GM08714 (cell line): ENCODE results near the gene DCAF11.

Experiments
- H3K4me3 ChIP-seq: fragments of 200-500 bp; sonication (Bioruptor generic); 2 replicates; pipeline ENCODE4 v1.5.1; 2014; ENCODE audit warnings: mild to moderate bottlenecking, low read length, inconsistent platforms
- ZNF274 ChIP-seq: IDR thresholded peaks from 2 replicates; pipeline ENCODE4 v1.6.1; 2012; ENCODE audit warnings: mild to moderate bottlenecking, low read depth, low read length

DCAF11 gene

DNA sequence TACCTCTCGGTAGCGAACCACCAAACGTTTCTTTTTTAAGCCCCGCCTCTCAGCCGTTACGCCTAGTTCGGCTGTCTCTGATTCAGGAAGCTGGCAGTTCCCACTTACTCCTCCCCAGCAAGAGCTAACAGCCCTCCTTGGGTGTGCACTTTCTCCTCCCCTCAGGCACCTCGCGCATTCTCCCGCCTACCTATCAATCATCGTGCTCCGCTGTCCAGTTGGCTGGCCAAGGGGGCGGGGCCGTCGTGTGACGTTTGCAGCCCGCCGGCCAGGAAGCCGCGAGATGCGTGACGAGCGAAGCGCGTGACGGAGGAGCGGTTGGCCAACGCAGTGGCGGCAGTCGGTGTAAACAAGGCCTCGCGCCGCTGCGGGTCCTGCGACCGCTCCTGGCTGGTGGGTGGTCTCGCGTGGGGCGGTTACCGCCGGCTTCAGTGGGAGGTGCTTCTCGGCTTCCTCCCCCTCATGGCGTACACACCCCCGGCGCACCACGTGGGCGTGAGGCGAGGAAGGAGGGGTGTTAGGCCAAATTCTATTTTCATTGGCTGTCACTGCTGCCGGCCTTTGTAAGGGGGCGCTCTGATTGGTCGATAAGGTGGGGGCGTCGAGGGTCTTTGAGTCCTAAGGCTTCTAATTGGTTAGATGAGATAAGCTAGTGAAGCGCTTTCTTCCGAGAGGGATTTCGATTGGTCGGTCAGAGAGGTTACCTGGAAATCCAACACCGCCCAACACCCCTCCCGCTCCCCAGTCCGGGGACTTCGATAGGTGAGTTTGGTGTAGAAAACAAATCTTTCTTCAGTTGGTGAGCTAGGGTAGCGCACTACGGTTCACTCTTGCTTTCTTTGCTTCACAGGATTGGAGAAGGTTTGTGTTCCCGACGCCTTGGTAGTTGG, at the start of gene DCAF11, which contains the start of gene NRL:
Gene DCAF11 (plus strand): TSS at position 246 of the 890 bp plus-strand sequence. CDS start 818 bp downstream, outside the sequence.
Gene NRL (minus strand): TSS at position 418 of the 890 bp plus-strand sequence. CDS start 32,101 bp downstream, outside the sequence.
- H3K4me3 ChIP-seq, result peak within 1 kb of the TSS; percentile 83
- no peak for TF ChIP-seq ZNF274

DNA sequence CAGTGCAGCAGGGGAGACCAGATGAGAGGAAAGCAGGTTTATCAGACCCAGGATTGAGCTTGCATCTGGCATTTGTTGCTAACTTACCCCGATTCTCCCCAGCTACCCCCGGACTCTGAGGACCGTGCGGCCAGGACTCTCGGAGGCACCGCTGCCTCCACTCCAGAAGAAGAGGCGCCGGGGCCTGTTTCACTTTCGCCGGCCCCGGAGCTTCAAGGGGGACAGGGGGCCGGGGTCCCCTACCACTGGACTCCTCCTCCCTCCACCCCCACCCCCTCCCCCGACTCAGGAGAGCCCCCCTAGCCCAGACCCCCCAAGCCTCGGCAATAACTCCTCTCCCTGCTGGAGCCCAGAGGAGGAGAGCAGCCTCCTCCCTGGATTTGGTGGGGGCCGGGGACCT, 49.7 kb upstream of the DCAF11 start:
- no peak overlapping the region for H3K4me3 ChIP-seq
- TF ChIP-seq ZNF274, result no peak

DNA sequence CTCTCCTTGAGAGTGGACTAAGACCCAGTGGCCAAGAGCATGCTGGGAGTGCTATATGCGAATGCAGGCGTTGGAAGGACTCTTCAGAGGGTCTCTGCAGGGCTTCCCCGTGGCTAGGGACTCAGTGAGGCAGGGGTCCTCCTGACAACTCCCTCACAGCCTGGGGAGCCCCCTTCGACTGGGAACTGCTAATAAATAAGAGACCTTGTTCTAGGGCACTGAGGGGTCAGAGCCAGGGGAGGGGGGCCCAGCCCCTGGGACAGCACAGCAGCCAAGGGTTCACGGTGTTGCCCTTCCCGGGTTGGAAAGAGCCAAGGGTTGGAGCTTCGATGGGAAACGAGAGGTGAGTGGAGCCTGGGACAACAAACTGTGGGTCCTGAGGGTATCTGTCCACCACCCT, 49.2 kb upstream of the DCAF11 start:
- H3K4me3 ChIP-seq, result no peak overlapping the region
- TF ChIP-seq ZNF274, result no peak

DNA sequence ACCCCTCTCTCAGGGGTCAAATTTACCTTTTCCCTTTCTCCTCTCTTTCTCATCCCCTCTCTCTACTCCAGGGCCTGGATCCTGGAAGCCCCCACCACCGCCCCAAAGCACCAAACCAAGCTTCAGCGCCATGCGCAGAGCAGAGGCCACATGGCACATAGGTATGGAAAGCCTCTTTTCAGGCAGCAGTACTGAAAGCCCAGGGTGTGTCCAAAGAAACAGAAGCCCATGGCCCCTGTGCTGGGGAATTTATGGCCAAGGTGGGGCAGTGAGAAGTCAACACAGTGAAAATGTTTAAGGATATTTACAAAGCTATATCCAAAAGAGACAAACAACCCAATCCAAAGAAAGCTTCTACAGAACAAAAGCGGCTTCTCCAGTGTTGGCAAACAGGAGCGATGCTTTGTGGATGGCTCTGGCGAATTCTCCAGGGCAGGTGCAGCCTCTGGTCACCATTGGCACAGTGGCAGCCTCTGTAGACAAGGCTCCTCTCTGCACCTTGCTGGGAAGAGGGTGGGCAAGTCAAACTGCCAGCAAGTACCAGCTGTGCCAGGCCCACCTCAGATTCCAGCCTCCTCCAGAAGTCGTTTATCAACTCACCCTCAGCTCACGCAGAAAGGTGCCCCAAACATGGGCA, 48.0 kb upstream of the DCAF11 start:
- no peak for TF ChIP-seq ZNF274

DNA sequence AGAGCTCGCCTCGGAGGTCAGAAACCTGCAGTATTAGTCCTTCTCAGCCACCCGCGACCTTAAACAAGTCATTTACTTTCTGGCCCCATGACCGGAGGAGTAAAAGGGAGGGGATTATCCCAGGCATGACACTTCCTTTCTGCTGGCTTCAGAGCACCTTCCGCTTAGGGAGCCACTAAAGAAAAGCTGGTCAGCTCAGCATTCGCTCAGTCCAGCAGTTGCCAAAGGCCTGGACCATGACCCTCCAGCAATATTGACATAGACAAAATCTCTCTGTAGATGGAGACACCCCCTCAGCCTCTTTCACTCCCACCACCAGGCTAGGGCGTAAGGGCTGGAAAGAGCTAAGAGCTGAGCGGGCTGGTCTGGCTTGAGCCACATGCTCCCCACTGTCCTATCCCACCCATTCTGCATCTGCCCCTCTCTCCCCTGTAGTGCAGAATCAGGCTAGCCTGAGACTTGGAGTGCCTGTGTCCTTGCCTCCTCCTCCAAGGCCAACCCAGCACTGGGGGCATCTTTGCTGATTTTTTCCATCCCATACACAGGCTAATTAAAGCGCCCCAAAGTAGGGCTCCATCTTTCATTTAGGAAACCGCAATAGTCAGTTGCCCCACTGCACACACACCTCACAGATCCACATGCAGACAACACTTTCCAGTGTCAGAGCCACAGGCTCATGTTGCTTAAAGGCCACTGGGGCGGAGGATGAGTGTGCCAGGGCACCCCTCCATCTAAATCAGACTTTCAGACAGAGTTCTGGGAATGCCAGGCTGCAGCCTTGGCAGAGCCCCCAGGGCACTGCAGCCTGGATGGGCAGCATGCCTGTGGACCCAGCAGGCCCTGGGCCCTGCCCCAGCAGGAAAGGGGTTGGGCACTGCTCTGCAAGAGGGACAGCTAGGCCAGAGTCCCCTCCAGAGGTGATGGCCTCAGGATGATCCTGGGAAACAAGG, 47.2 kb upstream of the DCAF11 start:
- H3K4me3 ChIP-seq, result no peak overlapping the region
- TF ChIP-seq ZNF274, result no peak

More for the DNA sequence above, 48.0 kb upstream of the DCAF11 start:
- no peak overlapping the region for H3K4me3 ChIP-seq

DNA sequence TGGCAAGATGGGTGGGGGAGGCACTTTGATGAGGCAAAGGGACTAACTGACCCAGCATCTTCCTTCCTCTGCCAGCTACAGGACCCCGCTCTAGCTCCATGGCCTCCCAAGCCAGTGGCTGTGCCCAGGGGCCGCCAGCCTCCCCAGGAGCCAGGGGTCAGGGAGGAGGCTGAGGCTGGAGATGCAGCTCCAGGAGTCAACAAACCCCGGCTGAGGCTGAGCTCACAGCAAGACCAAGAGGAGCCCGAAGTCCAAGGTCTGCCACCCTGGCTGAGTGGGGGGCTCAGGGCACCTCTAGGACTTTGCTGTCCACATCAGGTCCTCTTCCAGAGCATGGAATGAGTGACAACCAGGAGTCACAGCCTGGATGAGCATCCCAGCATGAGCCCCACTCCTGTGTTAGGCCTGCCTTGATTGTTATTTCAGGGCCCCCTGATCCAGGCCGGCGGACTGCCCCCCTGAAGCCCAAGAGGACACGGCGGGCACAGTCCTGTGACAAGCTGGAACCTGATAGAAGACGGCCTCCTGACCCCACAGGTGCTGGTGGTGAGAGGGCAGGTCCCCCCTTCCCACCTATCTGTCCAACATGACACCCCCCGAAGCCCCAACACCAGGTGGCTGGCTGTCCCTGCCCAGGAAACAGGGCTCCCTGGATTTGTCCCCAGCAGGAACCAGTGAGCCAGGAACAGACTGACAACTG, 45.7 kb upstream of the DCAF11 start:
- no peak overlapping the region for H3K4me3 ChIP-seq

DNA sequence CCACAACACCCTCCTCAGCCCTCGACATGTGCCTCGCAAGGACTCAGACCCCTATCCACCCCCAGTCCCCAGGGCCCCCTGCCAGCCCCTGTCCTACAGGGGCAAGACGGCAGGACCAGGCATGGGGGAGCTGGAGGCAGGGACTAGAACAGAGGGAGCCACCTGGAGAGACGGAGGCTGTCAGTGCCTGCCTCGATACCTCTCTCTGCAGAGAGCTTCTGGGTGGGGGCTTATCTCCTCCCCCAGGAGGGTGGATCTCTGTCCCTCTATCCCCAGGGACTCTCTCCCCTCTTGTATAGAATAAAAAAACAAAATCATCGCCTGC, 45.2 kb upstream of the DCAF11 start:
- H3K4me3 ChIP-seq, result no peak overlapping the region
- no peak for TF ChIP-seq ZNF274

More for the DNA sequence above, 45.7 kb upstream of the DCAF11 start:
- TF ChIP-seq ZNF274, result no peak

DNA sequence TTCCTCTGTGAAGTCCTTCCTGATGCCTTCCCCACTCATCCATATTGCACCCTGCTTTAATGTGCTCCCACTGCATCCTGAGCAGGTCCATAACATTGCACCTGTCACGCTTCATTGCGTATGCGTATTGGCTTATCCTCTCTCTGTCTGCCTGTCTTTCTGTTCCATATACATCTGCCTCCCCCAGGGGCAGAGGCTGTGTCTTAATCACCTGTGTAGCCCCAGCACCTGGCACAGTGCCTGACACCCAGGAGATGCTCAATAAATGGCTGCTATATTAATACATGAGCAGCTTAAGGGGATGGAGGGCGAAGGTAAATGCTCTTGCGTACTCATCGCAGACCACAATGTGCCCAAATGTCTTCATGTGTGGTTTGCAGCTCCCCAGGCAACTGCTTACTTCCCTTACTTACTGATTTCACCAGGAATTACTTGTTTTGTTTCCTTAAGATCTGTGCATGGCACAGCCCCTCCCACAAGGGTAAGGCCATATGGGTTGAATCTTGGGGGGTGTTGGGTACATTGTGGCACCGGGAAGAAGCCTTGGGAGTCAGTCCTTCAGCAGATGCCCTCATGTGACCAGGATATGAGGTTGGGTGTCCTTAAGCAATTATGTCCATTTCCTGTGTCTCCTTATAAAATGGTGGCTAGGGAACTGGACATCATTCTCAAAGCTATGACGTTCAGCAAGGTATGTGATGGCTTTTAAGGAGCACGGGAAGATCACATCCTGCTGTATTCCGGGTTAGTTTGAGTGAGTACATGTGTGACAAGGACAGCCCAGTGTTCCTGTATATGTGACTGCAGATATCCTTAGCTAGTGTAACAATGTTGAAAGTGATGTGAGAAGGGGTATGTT, 44.1 kb upstream of the DCAF11 start:
- TF ChIP-seq ZNF274, result no peak
- no peak overlapping the region for H3K4me3 ChIP-seq

DNA sequence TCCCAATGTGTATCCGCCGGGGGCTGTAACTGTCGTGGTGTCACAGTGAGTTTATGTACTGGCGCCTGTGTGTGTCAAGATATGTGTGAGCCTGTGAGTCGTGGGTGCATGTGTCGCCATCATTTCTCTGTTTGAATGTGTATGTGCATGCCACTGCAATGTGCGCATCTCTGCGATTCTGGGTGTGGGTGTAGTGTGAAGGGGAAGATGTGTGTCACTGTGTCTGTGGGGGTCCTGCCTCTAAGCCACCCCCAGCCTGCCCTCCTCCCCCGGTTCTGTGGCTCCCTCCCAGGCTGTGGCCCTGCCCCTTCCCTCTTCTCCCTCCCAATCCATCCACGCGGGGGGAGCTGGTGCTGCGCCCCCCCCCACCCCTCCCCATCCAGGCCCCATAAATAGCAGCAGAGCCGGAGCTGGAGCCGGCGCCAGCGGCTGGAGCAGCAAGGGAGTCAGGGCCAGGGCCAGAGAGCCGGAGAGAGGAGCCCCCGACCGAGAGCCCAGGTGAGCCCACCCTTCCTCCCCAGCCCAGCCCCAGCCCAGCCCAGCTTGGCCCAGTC, 43.4 kb upstream of the DCAF11 start, which contains the start of gene CPNE6:
Gene CPNE6 (plus strand): TSS at position 419 of the 554 bp plus-strand sequence. CDS start 1,375 bp downstream, outside the sequence.
- H3K4me3 ChIP-seq, result no peak within 1 kb of the TSS
- TF ChIP-seq ZNF274, result no peak

DNA sequence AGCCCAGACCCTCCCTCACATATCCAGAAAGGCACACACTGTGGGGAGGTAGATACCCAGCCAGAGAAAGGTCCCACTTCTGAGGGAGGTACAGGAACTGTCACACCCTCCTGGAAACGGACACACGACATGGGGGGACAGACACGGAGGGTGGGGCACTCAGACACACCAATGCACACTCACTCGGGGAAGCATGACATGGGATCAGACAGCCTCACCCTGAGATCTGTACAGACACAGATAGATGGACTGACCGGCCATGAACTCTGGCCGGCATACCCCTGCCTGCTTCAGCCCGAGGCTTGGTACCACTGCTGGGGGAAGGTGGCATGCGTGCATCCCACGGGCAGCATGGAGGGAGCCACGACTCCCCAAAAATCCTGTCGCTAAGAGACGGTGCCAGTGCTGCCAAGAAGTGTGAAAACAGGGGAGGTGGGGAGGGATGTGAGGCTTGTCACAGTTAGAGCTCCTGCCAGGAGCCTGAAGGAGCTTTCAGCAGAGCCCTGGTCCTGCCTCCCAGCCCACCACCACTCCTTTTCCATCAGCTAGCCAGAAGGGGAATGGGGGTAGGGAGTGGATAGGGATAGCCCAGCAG, 42.6 kb upstream of the DCAF11 start:
- H3K4me3 ChIP-seq, result no peak overlapping the region
- TF ChIP-seq ZNF274, result no peak

DNA sequence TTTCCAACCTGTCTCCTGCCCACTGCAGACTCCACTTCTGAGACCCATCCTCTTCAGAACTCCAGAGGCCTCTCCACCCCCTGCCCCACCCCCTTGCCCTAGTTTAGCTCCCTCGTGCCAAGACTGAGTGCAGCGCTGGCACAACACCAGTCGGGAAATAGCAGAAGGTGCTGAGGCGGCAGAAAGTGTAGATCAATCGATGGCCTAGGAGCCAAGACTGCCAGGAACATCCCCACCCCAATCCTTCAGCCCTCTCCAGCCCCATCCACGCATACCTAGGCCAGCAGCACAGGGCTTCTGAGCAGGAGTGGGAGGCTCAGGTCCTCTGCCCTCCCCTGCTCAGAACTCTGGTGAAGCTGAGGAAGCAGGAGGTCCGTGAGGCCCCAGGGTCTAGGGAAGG, 42.1 kb upstream of the DCAF11 start:
- TF ChIP-seq ZNF274, result no peak
- H3K4me3 ChIP-seq, result no peak overlapping the region

DNA sequence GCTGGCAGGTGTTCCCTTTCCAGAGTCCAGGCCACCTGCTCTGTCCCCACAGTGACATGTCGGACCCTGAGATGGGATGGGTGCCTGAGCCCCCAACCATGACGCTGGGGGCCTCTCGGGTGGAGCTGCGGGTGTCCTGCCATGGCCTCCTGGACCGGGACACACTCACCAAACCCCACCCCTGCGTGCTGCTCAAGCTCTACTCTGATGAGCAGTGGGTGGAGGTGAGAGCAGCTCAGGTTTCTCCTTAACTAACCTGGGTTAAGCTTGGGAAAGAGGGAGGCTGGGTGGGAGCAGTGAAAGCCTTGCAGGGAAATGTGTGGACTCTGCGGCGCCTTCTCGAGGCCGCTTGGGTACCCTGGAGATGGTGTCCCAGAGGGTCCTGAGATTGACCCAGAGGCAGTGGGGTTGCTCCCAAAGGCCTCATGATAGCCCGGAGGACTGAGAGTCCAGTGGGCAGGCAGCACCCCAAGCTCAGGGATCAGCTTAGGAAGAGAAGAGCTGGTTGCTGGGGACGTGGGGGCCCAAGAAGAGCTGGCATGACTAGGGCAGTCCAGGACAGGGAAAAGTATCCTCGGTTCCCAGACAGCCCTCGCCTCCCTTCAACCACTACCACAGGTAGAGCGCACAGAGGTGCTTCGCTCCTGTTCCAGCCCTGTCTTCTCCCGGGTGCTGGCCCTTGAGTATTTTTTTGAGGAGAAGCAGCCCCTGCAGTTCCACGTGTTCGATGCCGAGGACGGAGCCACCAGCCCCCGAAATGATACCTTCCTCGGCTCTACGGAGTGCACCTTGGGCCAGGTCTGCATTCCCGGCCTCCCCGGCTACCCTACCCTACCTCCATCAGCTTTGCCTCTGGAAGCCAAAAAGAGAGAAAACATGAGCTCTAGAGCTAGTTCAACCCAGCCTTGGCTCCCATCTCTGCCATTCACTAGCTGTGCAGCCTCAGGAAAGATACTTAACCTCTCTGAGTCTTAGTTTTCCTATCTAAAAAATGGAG, 41.4 kb upstream of the DCAF11 start:
- no peak overlapping the region for H3K4me3 ChIP-seq
- TF ChIP-seq ZNF274, result no peak
